Stimulated activated CD8-positive, alpha-beta memory T cell treated with anti-CD3 and anti-CD28 coated beads, Interleukin-7, amount 100 ng/mL, for 4 hours (primary cell): ENCODE measurements around the gene TBC1D21.

ENCODE experiments used
- DNase-seq, 2 donors: peaks; one replicate each; pipeline ENCODE4 v3.0.0-alpha.2; 2020; ENCODE audit warnings: low read depth in 2 of 2

Gene TBC1D21

DNA sequence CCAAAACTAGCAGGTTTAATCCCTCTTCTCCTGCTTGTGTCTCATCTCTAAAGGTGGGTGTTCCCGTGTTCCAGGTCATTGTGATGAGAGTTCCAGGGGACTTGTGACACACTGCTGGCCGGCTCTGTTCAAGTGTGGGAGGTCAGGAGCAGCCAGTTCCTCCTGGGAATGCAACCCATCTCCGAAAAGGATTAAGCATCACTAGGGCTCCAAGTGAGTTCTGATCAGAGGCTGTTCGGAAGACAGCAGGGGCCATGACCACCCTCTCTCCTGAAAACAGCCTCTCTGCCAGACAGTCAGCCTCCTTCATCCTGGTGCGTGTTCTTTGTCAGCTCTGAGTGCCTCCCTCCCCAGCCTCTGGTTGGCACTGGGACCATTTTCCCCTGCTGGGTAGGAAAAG lies at the start of gene TBC1D21:
TSS of gene TBC1D21 (plus strand) at position 109 of the 400 bp plus-strand sequence. CDS start at position 255, 146 bp downstream.
- no peak for DNase-seq

GRCh38 chr15:73826711-73827251 lies 46.6 kb upstream of the TBC1D21 start:
- DNase-seq: no peak

- no peak for DNase-seq
Observed at GRCh38 chr15:73829523-73829922, 43.8 kb upstream of the TBC1D21 start.

DNA sequence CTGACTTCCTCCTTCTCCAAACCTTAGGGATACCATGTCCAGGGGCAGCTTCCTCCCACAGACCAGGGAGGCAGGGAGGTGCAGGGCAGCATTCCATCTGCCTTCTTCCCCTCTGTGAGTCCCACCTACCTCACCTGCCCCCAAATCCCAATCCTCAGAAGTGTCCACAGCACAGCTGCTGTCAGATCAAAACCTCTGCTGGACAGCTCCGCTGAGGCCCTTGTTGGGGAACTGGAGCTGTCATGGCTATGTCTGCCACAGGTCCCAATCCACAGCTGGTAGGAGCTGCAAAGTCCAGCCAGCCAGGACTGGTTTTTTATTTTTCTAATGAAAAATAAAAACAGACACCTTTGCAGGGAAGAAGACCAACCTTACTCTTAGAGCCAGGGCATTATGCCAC lies 40.7 kb upstream of the TBC1D21 start:
- DNase-seq: no peak

DNA sequence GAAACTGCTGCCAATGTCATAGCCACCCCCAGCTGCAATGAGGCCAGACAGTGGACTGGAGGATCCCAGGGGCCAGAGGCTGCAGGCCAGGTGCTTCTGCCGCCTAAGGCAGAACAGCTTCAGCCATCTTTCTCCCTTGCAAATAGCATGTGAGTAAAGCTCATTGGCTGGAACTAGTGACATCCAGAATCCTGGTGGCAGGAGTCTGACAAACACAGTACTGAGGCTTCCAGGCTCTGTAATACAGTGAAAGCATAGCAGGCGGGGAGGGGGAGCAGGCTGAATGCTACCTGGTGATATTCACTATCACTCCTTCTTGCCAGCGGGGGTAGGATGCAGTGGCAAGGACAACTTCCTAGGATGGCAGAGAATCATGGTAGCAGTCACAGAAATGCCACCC lies 36.5 kb upstream of the TBC1D21 start:
- no peak for DNase-seq

DNA sequence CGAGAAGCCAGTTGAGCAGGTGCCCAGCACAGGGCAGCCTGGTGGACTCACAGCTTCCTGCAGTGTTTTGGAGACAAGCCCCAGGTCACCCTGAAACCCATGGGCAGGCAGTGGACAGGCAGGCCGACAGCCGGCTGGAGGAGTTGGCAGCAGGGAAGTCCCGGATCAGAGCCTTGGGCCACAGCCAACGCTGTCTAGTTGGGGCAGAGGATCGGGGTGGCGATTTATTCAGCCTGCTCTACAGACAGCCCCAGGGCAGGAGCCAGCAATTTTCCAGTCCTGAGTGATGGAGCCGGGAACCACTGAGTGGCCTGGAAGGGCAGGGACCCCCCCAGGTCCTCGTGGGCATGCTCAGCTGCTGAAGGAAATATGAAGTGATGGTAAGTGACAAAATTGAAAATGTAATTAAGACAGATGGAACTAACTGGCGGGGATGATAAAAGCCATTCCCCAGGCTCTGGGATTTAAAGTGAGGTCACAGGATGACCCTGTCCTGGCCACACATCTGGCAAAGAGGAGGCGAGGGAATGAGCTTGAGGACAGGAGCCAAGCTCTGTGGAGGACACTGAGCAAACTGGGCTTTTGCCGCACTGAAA lies 34.4 kb upstream of the TBC1D21 start:
- DNase-seq: no peak

DNA sequence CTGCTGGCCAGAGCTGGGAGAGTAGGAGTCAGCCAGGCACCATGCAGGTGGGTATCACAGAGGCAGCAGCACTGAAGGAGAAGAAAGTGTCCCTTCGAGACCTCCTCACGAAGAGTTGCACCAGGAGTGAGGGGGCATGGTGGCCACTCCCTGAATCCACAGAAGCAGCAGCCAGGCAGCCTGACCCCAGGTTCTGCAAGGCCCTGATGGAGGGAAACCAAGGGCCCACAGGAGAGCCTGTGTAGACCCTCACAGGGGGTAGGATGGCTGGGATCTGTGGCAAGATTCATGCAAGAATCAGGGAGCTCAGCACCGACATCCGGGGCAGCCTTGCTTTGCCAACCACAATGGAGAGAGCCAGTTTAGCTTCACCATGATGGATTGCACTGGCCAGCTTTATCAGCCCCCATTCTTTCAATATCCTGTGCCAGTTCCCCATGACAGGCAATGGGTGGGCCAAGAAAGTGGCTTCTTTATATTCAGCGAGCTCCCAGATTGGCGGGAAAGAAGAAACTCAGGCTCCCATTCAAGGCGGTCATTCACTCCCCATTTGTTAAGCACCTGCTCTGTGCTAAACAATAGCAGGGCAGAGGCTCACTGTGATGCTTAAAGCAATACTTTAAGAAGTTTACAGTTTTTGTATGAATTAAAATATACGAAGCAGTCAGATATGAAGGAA lies 33.5 kb upstream of the TBC1D21 start:
- no peak for DNase-seq

GRCh38 chr15:73840771-73841170 lies 32.6 kb upstream of the TBC1D21 start:
- DNase-seq: no peak

GRCh38 chr15:73841756-73842725 lies 31.3 kb upstream of the TBC1D21 start:
- no peak for DNase-seq

DNA sequence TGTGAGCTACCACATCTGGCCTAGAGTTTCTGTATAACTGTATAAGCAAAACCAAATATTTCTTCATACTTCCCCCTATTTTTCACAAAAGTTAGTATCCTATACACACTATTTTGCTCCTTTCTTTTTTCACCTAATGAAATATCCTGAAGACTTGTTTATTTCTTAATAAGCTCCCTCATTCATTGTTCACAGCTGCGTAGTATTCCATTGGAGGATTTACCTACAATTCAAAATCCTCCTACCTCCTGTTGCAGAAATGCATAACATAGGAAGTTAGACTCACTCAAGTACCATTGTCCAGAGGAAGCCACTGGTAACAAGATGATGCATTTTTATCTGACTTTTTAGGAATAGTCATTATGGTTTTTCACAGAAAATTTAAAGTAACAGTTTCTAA lies 29.6 kb upstream of the TBC1D21 start:
- no peak for DNase-seq

GRCh38 chr15:73844356-73844755 lies 29.0 kb upstream of the TBC1D21 start:
- no peak for DNase-seq

- DNase-seq: no peak
Observed at GRCh38 chr15:73845507-73845906, 27.9 kb upstream of the TBC1D21 start.

DNA sequence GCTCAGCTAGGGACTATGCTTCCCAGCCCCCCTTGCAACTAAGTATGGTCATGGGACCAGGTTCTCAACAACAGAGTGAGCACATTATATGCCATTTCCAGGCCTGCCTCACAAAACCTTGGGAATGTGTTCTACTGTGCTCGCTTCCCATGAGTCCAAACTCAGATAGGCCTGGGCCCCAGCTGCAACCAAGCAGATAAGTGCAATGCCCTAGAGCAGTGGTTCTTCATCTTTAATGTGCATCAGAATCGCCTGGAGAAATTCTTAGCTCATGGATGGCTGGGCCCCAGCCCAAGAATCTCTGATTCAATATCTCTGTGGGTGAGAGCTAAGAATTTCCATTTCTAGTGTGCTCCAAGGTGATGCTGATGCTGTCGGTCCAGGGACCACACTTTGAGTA lies 27.5 kb upstream of the TBC1D21 start:
- DNase-seq: no peak

GRCh38 chr15:73849641-73850040 lies 23.7 kb upstream of the TBC1D21 start:
- no peak for DNase-seq

- DNase-seq: no peak
Observed at GRCh38 chr15:73850228-73850627, 23.1 kb upstream of the TBC1D21 start.

- DNase-seq: no peak
Observed at GRCh38 chr15:73851689-73852088, 21.7 kb upstream of the TBC1D21 start.

DNA sequence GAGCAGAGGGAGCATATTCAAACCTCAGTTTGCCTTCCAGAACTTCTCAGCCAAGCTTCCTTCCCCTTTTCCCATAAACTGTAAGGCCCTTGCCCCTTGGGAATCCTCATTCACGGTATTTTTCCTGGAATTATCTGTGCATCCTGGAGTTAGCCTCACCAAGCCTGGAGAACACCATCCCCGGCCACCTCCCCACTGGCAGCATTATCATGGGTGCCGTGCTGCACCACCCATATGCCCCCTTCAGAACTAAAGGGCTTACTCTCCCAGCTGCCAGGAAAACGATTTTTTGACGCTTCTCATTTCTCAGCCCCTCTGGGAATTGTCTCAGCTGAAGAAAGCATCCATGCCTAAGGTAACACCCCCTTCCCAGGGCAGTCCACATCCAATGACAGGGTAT lies 20.9 kb upstream of the TBC1D21 start:
- no peak for DNase-seq

GRCh38 chr15:73854265-73854664 lies 19.1 kb upstream of the TBC1D21 start:
- no peak for DNase-seq

GRCh38 chr15:73856458-73857192 lies 16.7 kb upstream of the TBC1D21 start:
- no peak for DNase-seq

GRCh38 chr15:73857193-73857920 lies 16.0 kb upstream of the TBC1D21 start:
- no peak for DNase-seq

DNA sequence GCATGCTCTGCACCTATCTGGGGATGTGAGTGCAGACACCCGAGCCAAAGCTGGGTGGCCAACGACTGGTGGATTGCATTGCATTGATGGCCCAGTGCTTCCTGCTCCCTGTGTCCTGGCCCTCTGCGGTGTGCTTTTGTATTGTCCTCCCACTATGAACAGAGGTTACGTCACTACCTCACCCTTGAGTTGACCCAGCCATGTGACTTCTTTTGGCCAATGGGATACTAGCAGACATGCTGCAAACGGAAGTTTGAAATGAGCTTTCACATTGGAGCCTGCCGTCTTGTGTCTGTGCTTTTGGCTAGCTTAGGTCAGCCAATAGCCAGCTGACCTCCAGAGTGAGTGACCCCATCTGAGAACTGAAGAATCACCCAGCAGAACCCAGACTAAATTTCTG lies 15.3 kb upstream of the TBC1D21 start:
- no peak for DNase-seq
